Measurements from ENCODE around the gene ENPP3. TPM values are rescaled to one million over a fixed set of nuclear protein-coding genes. Genes with fewer than 3 reads are reported as not detected.

Gene ENPP3
- total and polyA plus RNA-seq, 10 of the 15 experiments (the other 5 are each of a cell fraction or from before 2014, with no cell fraction given), result 0.01 TPM; not detected in 9

DNA sequence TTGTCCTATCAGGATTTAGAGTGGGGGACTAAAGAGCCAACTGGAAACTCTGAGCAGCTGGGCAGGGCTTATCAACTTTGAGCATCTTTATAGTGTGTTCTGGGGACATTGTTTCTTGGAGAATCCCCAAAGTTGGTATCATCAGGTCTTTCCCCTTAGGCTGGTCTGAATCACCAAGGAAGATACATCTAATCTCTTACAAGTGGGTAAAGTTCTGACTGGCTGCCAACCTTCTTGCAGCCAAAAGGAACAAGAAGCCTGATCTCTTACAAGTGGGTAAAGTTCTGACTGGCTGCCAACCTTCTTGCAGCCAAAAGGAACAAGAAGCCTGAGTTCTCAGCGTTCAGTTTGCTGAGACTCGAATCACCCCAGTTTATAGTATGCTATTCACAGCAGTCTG lies 7.5 kb upstream of the ENPP3 start:
- ATAC-seq (no peak), DNase-seq (ENCODE audit: low read depth, low spot score) (no peak), FAIRE-seq (no peak)
- ChIA-PET RAD21 (ENCODE audit: unreplicated experiment) (no interaction called here), CTCF (interaction anchor here (1.2 to 3.7 kb wide), 5 partner anchors 10 to 744 kb away, joined by 3 to 26 read pairs (median 17); no protein-coding TSS in a partner anchor), POLR2A (interaction anchor here (3.1 kb wide), 1 partner anchor 10 kb away, joined by 10 read pairs; no protein-coding TSS in a partner anchor), SMC1A (ENCODE audit: uncharacterized antibody, unreplicated experiment) (interaction anchor here (1.4 kb wide), 1 partner anchor 58 kb away, joined by 3 read pairs; no protein-coding TSS in a partner anchor)
- Histone ChIP-seq H3K79me2 (ENCODE audit: control insufficient read depth, insufficient read depth, low read length) (peaks cover 12% of the 10 kb centered on the region), H3K27ac (ENCODE audit: control insufficient read depth, insufficient read depth) (no peak overlapping the region), H3K9me3 (replicated peaks; ENCODE audit: control insufficient read depth, insufficient read depth, low read length) (no peaks in the 10 kb centered on the region), H3K9ac (ENCODE audit: control insufficient read depth, insufficient read depth, low read length) (no peak overlapping the region), H3K36me3 (ENCODE audit: control insufficient read depth in 2 of 2, insufficient read depth in 2 of 2, low read length in 1 of 2) (no peaks in the 10 kb centered on the region), H3K4me1 (ENCODE audit: control insufficient read depth, insufficient read depth, low read length) (no peaks in the 10 kb centered on the region), H3K27me3 (replicated peaks in 1 of 2; ENCODE audit: control insufficient read depth in 2 of 2, insufficient read depth in 2 of 2, low read length in 1 of 2) (no peaks in the 10 kb centered on the region), H3K4me3 (no peak overlapping the region), H3K4me2 (ENCODE audit: control insufficient read depth, insufficient read depth) (no peak overlapping the region), H2AFZ (ENCODE audit: control insufficient read depth, low read depth, low read length) (no peak overlapping the region), H4K20me1 (ENCODE audit: control insufficient read depth, insufficient read depth) (no peaks in the 10 kb centered on the region)
- intact Hi-C loops (cut with micrococcal nuclease; ENCODE audit: unreplicated experiment), result loop anchor here (2.0 kb wide), 1 partner anchor 111 kb away; no protein-coding TSS in a partner anchor
- whole genome bisulfite sequencing (ENCODE audit: insufficient coverage, insufficient replicate concordance, low lambda C conversion rate, missing lambda C conversion rate), result 10% methylated on average over 2 of the region's 2 CpGs
- no peak for TF ChIP-seq BMI1 (IDR thresholded peaks at IDR 0.05; ENCODE audit: borderline replicate concordance)
- no peak for TF ChIP-seq FOXM1 (IDR thresholded peaks at IDR 0.05; ENCODE audit: low read depth, low read length)
- TF ChIP-seq CBFB (IDR thresholded peaks at IDR 0.05; ENCODE audit: low read depth), result no peak
- no peak for TF ChIP-seq SRF (IDR thresholded peaks at IDR 0.05; ENCODE audit: low read depth in 2 of 2, low read length in 2 of 2)
- no peak for TF ChIP-seq IRF4 (IDR thresholded peaks at IDR 0.05; ENCODE audit: low read depth, low read length)
- TF ChIP-seq, protein P1, sequence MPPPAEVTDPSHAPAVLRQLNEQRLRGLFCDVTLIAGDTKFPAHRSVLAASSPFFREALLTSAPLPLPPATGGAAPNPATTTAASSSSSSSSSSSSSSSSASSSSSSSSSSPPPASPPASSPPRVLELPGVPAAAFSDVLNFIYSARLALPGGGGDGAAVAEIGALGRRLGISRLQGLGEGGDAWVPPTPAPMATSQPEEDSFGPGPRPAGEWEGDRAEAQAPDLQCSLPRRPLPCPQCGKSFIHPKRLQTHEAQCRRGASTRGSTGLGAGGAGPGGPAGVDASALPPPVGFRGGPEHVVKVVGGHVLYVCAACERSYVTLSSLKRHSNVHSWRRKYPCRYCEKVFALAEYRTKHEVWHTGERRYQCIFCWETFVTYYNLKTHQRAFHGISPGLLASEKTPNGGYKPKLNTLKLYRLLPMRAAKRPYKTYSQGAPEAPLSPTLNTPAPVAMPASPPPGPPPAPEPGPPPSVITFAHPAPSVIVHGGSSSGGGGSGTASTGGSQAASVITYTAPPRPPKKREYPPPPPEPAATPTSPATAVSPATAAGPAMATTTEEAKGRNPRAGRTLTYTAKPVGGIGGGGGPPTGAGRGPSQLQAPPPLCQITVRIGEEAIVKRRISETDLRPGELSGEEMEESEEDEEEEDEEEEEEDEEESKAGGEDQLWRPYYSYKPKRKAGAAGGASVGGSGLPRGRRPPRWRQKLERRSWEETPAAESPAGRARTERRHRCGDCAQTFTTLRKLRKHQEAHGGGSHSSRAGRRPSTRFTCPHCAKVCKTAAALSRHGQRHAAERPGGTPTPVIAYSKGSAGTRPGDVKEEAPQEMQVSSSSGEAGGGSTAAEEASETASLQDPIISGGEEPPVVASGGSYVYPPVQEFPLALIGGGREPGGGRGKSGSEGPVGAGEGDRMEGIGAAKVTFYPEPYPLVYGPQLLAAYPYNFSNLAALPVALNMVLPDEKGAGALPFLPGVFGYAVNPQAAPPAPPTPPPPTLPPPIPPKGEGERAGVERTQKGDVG (CRISPR knock-in tag; IDR thresholded peaks at IDR 0.05), result no peak
- no peak for TF ChIP-seq RELA (IDR thresholded peaks at IDR 0.05; ENCODE audit: borderline replicate concordance, partially characterized antibody)
- no peak for TF ChIP-seq RUNX3 (IDR thresholded peaks at IDR 0.05; ENCODE audit: low read length)
- TF ChIP-seq MYB (IDR thresholded peaks at IDR 0.05; ENCODE audit: borderline replicate concordance, low read depth, low read length), result no peak
- TF ChIP-seq YY1 (IDR thresholded peaks at IDR 0.05; ENCODE audit: low read depth, low read length), result no peak
- TF ChIP-seq, protein P2, sequence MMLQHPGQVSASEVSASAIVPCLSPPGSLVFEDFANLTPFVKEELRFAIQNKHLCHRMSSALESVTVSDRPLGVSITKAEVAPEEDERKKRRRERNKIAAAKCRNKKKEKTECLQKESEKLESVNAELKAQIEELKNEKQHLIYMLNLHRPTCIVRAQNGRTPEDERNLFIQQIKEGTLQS (IDR thresholded peaks at IDR 0.05; ENCODE audit: borderline replicate concordance, extremely low read depth, low read depth, low read length), result no peak
- TF ChIP-seq POLR2AphosphoS2 (IDR thresholded peaks at IDR 0.05; ENCODE audit: low read depth, low read length), result no peak
- TF ChIP-seq EZH2 (IDR thresholded peaks at IDR 0.05; ENCODE audit: borderline replicate concordance, control insufficient read depth, low read depth, low read length), result no peak
- TF ChIP-seq SMC3 (IDR thresholded peaks at IDR 0.05; ENCODE audit: borderline replicate concordance, low read length), result no peak
- TF ChIP-seq POLR2AphosphoS5 (IDR thresholded peaks at IDR 0.05; ENCODE audit: low read length), result no peak
- BruUV-seq (replicated peaks), result no TSS peak
- in situ Hi-C loops (cut with MboI), result no loop called here

Measured in GM12878 (cell line).